IMR-90 (cell line): Measurements from ENCODE around the gene KMT2A.

ENCODE experiments used
- CTCF ChIP-seq: conservative IDR thresholded peaks from 2 replicates; pipeline ENCODE4 v1.5.1; 2012; ENCODE audit warnings: mild to moderate bottlenecking, low read depth, low read length, improper control_type of control experiment
- POLR2A ChIP-seq: IDR thresholded peaks from 2 replicates; pipeline ENCODE4 v1.6.1; 2012; ENCODE audit warnings: mild to moderate bottlenecking, low read depth, low read length

- TF ChIP-seq CTCF: no peak; the same call in 1 of the 2 replicates
- no peak for TF ChIP-seq POLR2A
These were observed 49.0 kb downstream of the KMT2A start for GRCh38 chr11:118485273-118485672.
